ENCODE results near the gene TNNC1. TPM values are rescaled to one million over a fixed set of nuclear protein-coding genes. Genes with fewer than 3 reads are reported as not detected.

Gene TNNC1
- total and polyA plus RNA-seq, 2 donors (not counting 3 experiments of a cell fraction or from before 2014, with no cell fraction given), result 0.12 TPM; not detected in 1

DNA sequence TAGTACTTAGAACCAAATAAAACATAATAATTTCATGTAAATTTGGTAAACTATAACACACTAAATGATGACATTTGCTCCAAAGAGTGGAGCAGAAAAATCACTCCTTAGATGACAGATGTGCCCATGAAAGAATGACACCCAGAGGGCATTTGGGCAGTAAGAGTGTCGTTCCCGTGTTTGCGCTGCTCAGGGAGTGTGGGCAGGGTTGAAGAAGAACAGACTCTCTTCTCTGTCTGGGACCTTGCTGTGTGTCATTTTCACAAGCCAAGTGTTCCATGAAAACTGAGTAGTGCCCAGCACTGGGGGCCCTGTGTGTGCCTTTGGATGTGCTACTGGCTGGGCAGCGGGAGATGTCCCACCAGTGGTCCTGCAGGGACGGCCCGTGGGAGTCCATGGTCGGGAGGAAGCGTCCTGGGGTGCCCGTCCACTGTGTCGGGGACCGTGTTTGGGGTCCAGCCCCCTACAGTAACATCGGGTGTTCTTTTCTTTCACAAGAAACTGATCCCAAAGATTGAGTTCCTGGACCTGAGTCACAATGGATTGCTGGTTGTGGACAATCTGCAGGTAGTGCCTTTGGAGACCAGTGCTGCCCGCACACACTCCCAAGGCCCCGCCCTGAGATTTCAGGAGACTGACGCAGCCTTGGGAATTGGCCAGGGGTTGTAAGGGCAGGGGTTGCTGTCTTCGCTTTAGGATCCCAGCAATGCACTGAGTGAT lies 23.4 kb upstream of the TNNC1 start:
- no peak for TF ChIP-seq MYC (IDR thresholded peaks at IDR 0.05; ENCODE audit: low read depth, low read length)
- TF ChIP-seq FOS (IDR thresholded peaks at IDR 0.05; ENCODE audit: borderline replicate concordance, insufficient read depth, low read length), result no peak
- TF ChIP-seq, protein P1, sequence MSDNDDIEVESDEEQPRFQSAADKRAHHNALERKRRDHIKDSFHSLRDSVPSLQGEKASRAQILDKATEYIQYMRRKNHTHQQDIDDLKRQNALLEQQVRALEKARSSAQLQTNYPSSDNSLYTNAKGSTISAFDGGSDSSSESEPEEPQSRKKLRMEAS (IDR thresholded peaks at IDR 0.05; ENCODE audit: insufficient read depth, insufficient read length), result no peak
- no peak for TF ChIP-seq EZH2 (IDR thresholded peaks at IDR 0.05; ENCODE audit: borderline replicate concordance, low read depth, low read length, severe bottlenecking)
- TF ChIP-seq JUN (IDR thresholded peaks at IDR 0.05; ENCODE audit: borderline replicate concordance, insufficient read depth, insufficient read length, low read depth), result no peak
- TF ChIP-seq, protein P2, sequence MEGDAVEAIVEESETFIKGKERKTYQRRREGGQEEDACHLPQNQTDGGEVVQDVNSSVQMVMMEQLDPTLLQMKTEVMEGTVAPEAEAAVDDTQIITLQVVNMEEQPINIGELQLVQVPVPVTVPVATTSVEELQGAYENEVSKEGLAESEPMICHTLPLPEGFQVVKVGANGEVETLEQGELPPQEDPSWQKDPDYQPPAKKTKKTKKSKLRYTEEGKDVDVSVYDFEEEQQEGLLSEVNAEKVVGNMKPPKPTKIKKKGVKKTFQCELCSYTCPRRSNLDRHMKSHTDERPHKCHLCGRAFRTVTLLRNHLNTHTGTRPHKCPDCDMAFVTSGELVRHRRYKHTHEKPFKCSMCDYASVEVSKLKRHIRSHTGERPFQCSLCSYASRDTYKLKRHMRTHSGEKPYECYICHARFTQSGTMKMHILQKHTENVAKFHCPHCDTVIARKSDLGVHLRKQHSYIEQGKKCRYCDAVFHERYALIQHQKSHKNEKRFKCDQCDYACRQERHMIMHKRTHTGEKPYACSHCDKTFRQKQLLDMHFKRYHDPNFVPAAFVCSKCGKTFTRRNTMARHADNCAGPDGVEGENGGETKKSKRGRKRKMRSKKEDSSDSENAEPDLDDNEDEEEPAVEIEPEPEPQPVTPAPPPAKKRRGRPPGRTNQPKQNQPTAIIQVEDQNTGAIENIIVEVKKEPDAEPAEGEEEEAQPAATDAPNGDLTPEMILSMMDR (IDR thresholded peaks at IDR 0.05; ENCODE audit: extremely low read depth in 1 of 2, insufficient read depth in 1 of 2, low read depth in 1 of 2, low read length in 2 of 2), result no peak
- TF ChIP-seq POLR2A (IDR thresholded peaks at IDR 0.05; ENCODE audit: low read depth, low read length), result no peak
- no peak for TF ChIP-seq POLR2AphosphoS5 (IDR thresholded peaks at IDR 0.05; ENCODE audit: insufficient read depth, low read depth, low read length)
- no peak for TF ChIP-seq GATA2 (IDR thresholded peaks at IDR 0.05; ENCODE audit: insufficient read depth, insufficient read length, low read depth, low read length)
- Histone ChIP-seq H3K36me3 (ENCODE audit: control insufficient read depth in 2 of 2, extremely low read depth in 1 of 2, insufficient read depth in 2 of 2, low read length in 2 of 2) (peaks cover 30 to 73% of the 10 kb centered on the region in 2 experiments), H4K20me1 (replicated peaks; ENCODE audit: control insufficient read depth, extremely low read depth, insufficient read depth, low read length) (no peaks in the 10 kb centered on the region), H2AFZ (ENCODE audit: low read depth, low read length) (no peak overlapping the region), H3K4me1 (ENCODE audit: control insufficient read depth, extremely low read depth, insufficient read depth, low read length) (no peaks in the 10 kb centered on the region), H3K27ac (ENCODE audit: insufficient read depth, low read depth, low read length) (no peak overlapping the region), H3K4me3 (replicated peaks in 1 of 3; ENCODE audit: insufficient read depth in 1 of 3, low read depth in 1 of 3, low read length in 3 of 3) (no peak overlapping the region), H3K9ac (replicated peaks; ENCODE audit: extremely low read depth, insufficient read depth, low read length) (no peak overlapping the region), H3K4me2 (ENCODE audit: insufficient read depth, low read length) (no peak overlapping the region), H3K27me3 (ENCODE audit: control insufficient read depth in 2 of 2, insufficient read depth in 2 of 2, low read length in 2 of 2) (no peaks in the 10 kb centered on the region), H3K9me3 (replicated peaks; ENCODE audit: control insufficient read depth, insufficient read depth, low read length) (no peaks in the 10 kb centered on the region), H3K79me2 (ENCODE audit: control insufficient read depth, insufficient read depth, low read length) (no peaks in the 10 kb centered on the region), H3K9me1 (replicated peaks; ENCODE audit: control insufficient read depth, extremely low read depth, insufficient read depth, low read length) (no peaks in the 10 kb centered on the region)
- ChIA-PET POLR2A (no interaction called here), CTCF (no interaction called here)
- BruUV-seq (replicated peaks), result no TSS peak
- intact Hi-C loops (cut with micrococcal nuclease) (loop anchor here (10.0 kb wide), 1 partner anchor 208 kb away; the partner anchor contains the start of genes GNL3 and PBRM1), dilution Hi-C loops (cut with MboI; ENCODE audit: extremely low pct_ligation_motif_present, low sequenced_read_pairs) (no loop called here)
- FAIRE-seq, result no peak
- DNase-seq (ENCODE audit: low read depth, low spot score), result no peak

All from endothelial cell of umbilical vein (primary cell).